Mucosa of descending colon (tissue), 3 donors: ENCODE measurements around the gene LRG1. TPM values are rescaled to one million over a fixed set of nuclear protein-coding genes. Genes with fewer than 3 reads are reported as not detected.

Experiments used
- ATAC-seq: fragments of 200-7000 bp; cut with Tn5 transposase; one replicate; pipeline ENCODE4 v1.9.1; 2020; ENCODE audit warnings: mild to moderate bottlenecking, moderate library complexity
- DNase-seq, 3 donors: peaks; one replicate each; pipeline ENCODE4 v3.0.0-alpha.2; 2020
- H3K36me3 ChIP-seq: fragments of 200-600 bp; one replicate; pipeline ENCODE4 v1.8.0; 2021; ENCODE audit warnings: low read depth, mild to moderate bottlenecking
- H3K4me1 ChIP-seq: fragments of 200-600 bp; one replicate; pipeline ENCODE4 v1.8.0; 2021; ENCODE audit warnings: low read depth, mild to moderate bottlenecking
- H3K4me3 ChIP-seq: fragments of 200-600 bp; one replicate; pipeline ENCODE4 v1.8.0; 2021; ENCODE audit warnings: mild to moderate bottlenecking
- H3K9me3 ChIP-seq: fragments of 200-600 bp; one replicate; pipeline ENCODE4 v1.8.0; 2021; ENCODE audit warnings: mild to moderate bottlenecking
- CTCF ChIP-seq: fragments of 200-600 bp; IDR thresholded peaks from one replicate; pipeline ENCODE4 v1.8.0; 2022; ENCODE audit warnings: antibody characterized with exemption, mild to moderate bottlenecking
- intact Hi-C, 2 donors: fragments of 100-400 bp; cut with DNase I in 1 of 2; cut with micrococcal nuclease in 1 of 2; formaldehyde crosslinking; loops; one replicate each; pipeline versions ENCODE4 v1.11.0 to v1.11.1; 2022; cut with DNase I, micrococcal nuclease
- total RNA-seq, 3 donors: library from RNA; stranded (reverse); fragmentation: NEBNext Ultra II Directional in 2 of 3; extraction: Animal tissue kit (Norgen Biotek cat#: 25700) in 2 of 3; gene quantifications; one replicate each; pipeline versions ENCODE4 v1.2.1 to v1.2.4, GENCODE V29; 2021 to 2023
- donor health status: DM: no; HTN: no; CAD: no; lungs with moderate emphysema.
- donor health status: DM: no; HTN: no; CAD: no.
- donor health status: DM: no; HTN: yes; CAD: no.

LRG1 gene
- total RNA-seq, 3 donors from 2014 or later, result 7.9 to 25.0 (median 22.8) TPM

GRCh38 chr19:4576016-4576933 lies 36.4 kb upstream of the LRG1 start:
- Histone ChIP-seq H3K4me1 (no peaks in the 10 kb centered on the region), H3K36me3 (no peaks in the 10 kb centered on the region), H3K9me3 (no peaks in the 10 kb centered on the region), H3K4me3 (no peak overlapping the region)
- peak; percentile 66 for ATAC-seq
- peak; percentile 37 for TF ChIP-seq CTCF
- peak in 2 of 3 donors; percentile 73 to 76 for DNase-seq
- intact Hi-C loops, result no loop called here

GRCh38 chr19:4575267-4576015 lies 35.6 kb upstream of the LRG1 start:
- H3K4me3 ChIP-seq, result no peak overlapping the region
- no peaks in the 10 kb centered on the region for H3K9me3 ChIP-seq
- intact Hi-C loops, result no loop called here
- no peaks in the 10 kb centered on the region for H3K36me3 ChIP-seq
- no peak for TF ChIP-seq CTCF
- ATAC-seq, result peak; percentile 14
- H3K4me1 ChIP-seq, result no peaks in the 10 kb centered on the region
- no peak for DNase-seq

- ATAC-seq (no peak), DNase-seq (no peak)
- intact Hi-C loops, result no loop called here
- no peaks in the 10 kb centered on the region for H3K9me3 ChIP-seq
- TF ChIP-seq CTCF, result no peak
- no peak overlapping the region for H3K4me3 ChIP-seq
- no peaks in the 10 kb centered on the region for H3K36me3 ChIP-seq
- no peaks in the 10 kb centered on the region for H3K4me1 ChIP-seq
Measured at GRCh38 chr19:4573682-4574081, 33.8 kb upstream of the LRG1 start.

- no peak overlapping the region for H3K4me3 ChIP-seq
- H3K36me3 ChIP-seq, result no peaks in the 10 kb centered on the region
- DNase-seq, result no peak
- intact Hi-C loops, result no loop called here
- H3K4me1 ChIP-seq, result no peaks in the 10 kb centered on the region
- no peaks in the 10 kb centered on the region for H3K9me3 ChIP-seq
- TF ChIP-seq CTCF, result no peak
- no peak for ATAC-seq
Measured at GRCh38 chr19:4571305-4571917, 31.6 kb upstream of the LRG1 start.

- H3K36me3 ChIP-seq, result no peaks in the 10 kb centered on the region
- intact Hi-C loops, result no loop called here
- TF ChIP-seq CTCF, result no peak
- H3K9me3 ChIP-seq, result no peaks in the 10 kb centered on the region
- no peaks in the 10 kb centered on the region for H3K4me1 ChIP-seq
- DNase-seq (no peak), ATAC-seq (no peak)
- no peak overlapping the region for H3K4me3 ChIP-seq
Measured at GRCh38 chr19:4570916-4571304, 31.1 kb upstream of the LRG1 start.
